Lower lobe of right lung (tissue), 2 donors: ENCODE measurements around the gene MIAT. TPM values are rescaled to one million over a fixed set of nuclear protein-coding genes. Genes with fewer than 3 reads are reported as not detected.
"Not testable (repeated sequence)": the region's sequence is repeated elsewhere in the genome, so short reads cannot be mapped to it uniquely, and the experiment has no call there.

Experiments
- ATAC-seq, 2 donors: fragments of 200-7000 bp; cut with Tn5 transposase; one replicate each; pipeline ENCODE4 v1.9.1; 2020 to 2022; ENCODE audit warnings: mild to moderate bottlenecking in 2 of 2, moderate library complexity in 2 of 2
- DNase-seq: peaks from one replicate; pipeline ENCODE4 v3.0.0-alpha.2; 2020
- H3K27ac ChIP-seq: fragments of 200-600 bp; one replicate; pipeline ENCODE4 v1.8.0; 2022
- H3K27me3 ChIP-seq: fragments of 200-600 bp; one replicate; pipeline ENCODE4 v1.8.0; 2022; ENCODE audit warnings: low read depth
- H3K36me3 ChIP-seq: fragments of 200-600 bp; one replicate; pipeline ENCODE4 v1.8.0; 2022; ENCODE audit warnings: mild to moderate bottlenecking
- H3K4me1 ChIP-seq: fragments of 200-600 bp; one replicate; pipeline ENCODE4 v1.8.0; 2022
- H3K4me3 ChIP-seq: fragments of 200-600 bp; one replicate; pipeline ENCODE4 v1.8.0; 2022; ENCODE audit warnings: mild to moderate bottlenecking
- H3K9me3 ChIP-seq: fragments of 200-600 bp; one replicate; pipeline ENCODE4 v1.8.0; 2022
- CTCF ChIP-seq: fragments of 200-600 bp; IDR thresholded peaks from one replicate; pipeline ENCODE4 v1.8.0; 2022; ENCODE audit warnings: antibody characterized with exemption, mild to moderate bottlenecking
- intact Hi-C: fragments of 100-400 bp; cut with DNase I; formaldehyde crosslinking; loops from one replicate; pipeline ENCODE4 v1.11.0; 2022
- total RNA-seq: library from RNA; stranded (reverse); fragmentation: NEBNext Ultra II Directional; extraction: Animal tissue kit (Norgen Biotek cat#: 25700); gene quantifications from one replicate; pipeline ENCODE4 v1.2.1, GENCODE V29; 2021
- donor health status: DM: no; HTN: yes; CAD: no; lungs with severe emphysema.

MIAT gene
- total RNA-seq, 1 donor from 2014 or later, result 6.8 TPM

GRCh38 chr22:26702906-26703830, 45.8 kb downstream of the MIAT start:
- TF ChIP-seq CTCF, result no peak

GRCh38 chr22:26705379-26705778, 48.0 kb downstream of the MIAT start:
- H3K9me3 ChIP-seq, result peaks cover 11% of the 10 kb centered on the region
- H3K4me1 ChIP-seq, H3K27me3 ChIP-seq, H3K4me3 ChIP-seq, intact Hi-C loops, ATAC-seq, DNase-seq, H3K36me3 ChIP-seq, H3K27ac ChIP-seq: not testable (repeated sequence)

More at GRCh38 chr22:26702906-26703830, 45.8 kb downstream of the MIAT start:
- Histone ChIP-seq H3K27ac (no peak overlapping the region), H3K36me3 (peaks cover 14% of the 10 kb centered on the region), H3K4me3 (no peak overlapping the region), H3K9me3 (peaks cover 17% of the 10 kb centered on the region), H3K27me3 (no peaks in the 10 kb centered on the region), H3K4me1 (no peaks in the 10 kb centered on the region)
- DNase-seq, result no peak
- no peak for ATAC-seq
- intact Hi-C loops, result no loop called here

GRCh38 chr22:26707090-26707489, 49.7 kb downstream of the MIAT start:
- no peak overlapping the region for H3K27ac ChIP-seq
- no peak overlapping the region for H3K4me3 ChIP-seq
- intact Hi-C loops, result no loop called here
- H3K4me1 ChIP-seq, result no peaks in the 10 kb centered on the region
- no peak for ATAC-seq
- TF ChIP-seq CTCF, result no peak
- H3K9me3 ChIP-seq, result peaks cover 11% of the 10 kb centered on the region
- no peaks in the 10 kb centered on the region for H3K27me3 ChIP-seq
- no peak for DNase-seq
- H3K36me3 ChIP-seq, result no peaks in the 10 kb centered on the region

- Histone ChIP-seq H3K27me3 (no peaks in the 10 kb centered on the region), H3K4me3 (no peak overlapping the region), H3K27ac (no peak overlapping the region), H3K36me3 (no peaks in the 10 kb centered on the region), H3K4me1 (no peaks in the 10 kb centered on the region), H3K9me3 (peaks cover 11% of the 10 kb centered on the region)
- DNase-seq, result no peak
- no peak for TF ChIP-seq CTCF
- no peak for ATAC-seq
- intact Hi-C loops, result no loop called here
Measured at GRCh38 chr22:26707581-26707980, 50.2 kb downstream of the MIAT start.

GRCh38 chr22:26708256-26709009, 51.0 kb downstream of the MIAT start:
- Histone ChIP-seq H3K9me3 (peaks cover 11% of the 10 kb centered on the region), H3K27me3 (no peaks in the 10 kb centered on the region), H3K4me3 (no peak overlapping the region), H3K36me3 (no peaks in the 10 kb centered on the region), H3K4me1 (no peaks in the 10 kb centered on the region), H3K27ac (no peak overlapping the region)
- intact Hi-C loops, result no loop called here
- ATAC-seq, result no peak
- no peak for DNase-seq
- TF ChIP-seq CTCF, result no peak
